HG02642 (cell line): ENCODE measurements around the gene TESMIN.

ENCODE experiments used
- ATAC-seq: cut with Tn5 transposase; IDR thresholded peaks from one replicate; pipeline ENCODE4 v1.9.1; 2021; ENCODE audit warnings: mild to moderate bottlenecking; ENCODE audit not compliant: unreplicated experiment, poor library complexity

TESMIN gene

DNA sequence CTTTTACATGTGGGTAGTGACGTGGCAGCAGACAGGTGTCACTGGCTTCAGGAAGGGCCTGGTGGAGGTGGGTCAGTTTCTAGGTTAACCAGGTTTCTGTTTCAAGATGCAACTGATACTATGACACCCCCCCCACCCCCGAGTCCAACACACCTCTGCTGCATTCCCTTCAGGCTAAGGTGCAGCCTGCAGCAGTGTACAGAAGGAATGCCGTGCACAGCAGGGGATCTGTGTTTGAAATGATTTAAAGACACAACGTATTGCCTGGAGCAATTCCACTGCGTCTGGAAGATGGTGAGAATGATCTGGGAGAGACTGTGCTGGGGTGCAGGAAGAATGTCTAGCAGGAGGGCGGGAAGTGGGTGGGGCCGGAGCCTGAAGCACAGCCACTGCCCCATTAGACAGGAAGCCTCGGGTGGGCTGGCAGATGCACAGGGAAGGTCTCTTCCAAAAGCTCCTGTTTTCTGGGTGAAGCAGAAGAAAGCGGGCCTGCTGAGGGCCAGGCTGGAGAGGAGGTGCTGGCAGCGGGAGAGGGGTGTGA lies 11.9 kb upstream of the TESMIN start:
- ATAC-seq, result no peak

DNA sequence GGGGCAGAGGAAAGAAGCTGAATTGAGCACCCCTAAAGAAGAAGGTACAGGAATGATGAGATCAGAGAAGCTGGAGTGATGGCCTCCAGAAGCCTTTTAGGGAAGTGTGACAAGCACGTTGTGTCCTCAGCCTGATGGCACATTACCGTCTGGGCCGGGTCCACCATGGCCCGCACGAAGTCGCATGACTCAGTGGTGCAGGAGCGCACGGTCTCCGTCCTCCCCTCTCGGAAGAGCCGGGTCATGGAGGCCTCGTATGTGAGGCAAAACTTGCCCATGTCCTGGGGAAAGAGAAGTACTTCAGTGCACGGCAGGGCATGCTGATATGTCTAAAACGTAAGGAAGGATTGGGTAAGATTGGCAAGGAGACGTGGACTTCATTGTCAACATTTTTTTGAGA lies 11.2 kb upstream of the TESMIN start:
- ATAC-seq, result no peak

- ATAC-seq, result no peak
Observed at GRCh38 chr11:68761801-68762200, 10.5 kb upstream of the TESMIN start.

- ATAC-seq, result no peak
Observed at GRCh38 chr11:68759991-68760390, 8.7 kb upstream of the TESMIN start.

GRCh38 chr11:68757711-68758110 lies 6.4 kb upstream of the TESMIN start:
- ATAC-seq, result no peak

DNA sequence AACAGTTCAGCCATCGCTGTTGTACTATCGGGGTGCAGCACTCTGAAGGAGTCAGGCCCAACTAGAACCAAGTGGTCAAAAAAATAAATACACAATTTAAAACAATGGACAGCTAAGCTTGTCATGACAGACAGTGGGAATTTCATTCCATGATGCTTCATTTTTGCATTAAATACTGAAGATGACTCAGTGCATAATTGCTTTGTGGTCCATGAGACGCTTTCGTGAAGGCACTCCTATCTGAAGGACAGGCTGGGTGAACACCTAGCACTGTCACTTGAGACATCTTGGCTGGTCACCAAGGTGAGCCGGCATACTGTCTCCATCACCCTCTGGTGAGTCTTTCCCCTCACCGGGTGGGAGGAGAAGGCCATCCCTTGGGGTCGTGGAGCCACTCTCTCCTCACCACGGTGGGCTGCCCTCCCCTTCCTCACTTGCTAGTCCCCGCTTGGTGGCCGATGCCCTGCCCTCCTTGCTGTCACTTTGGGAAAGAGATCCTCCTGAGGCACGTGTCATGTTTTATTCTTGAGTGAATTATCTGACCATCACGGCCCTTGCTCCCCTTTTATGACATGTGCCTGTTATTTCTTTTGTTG lies 4.9 kb upstream of the TESMIN start:
- no peak for ATAC-seq

- ATAC-seq, result no peak
Observed at GRCh38 chr11:68753300-68753699, 2.0 kb upstream of the TESMIN start.

GRCh38 chr11:68751004-68751325 lies 355 bp downstream of the TESMIN start:
- ATAC-seq, result no peak

DNA sequence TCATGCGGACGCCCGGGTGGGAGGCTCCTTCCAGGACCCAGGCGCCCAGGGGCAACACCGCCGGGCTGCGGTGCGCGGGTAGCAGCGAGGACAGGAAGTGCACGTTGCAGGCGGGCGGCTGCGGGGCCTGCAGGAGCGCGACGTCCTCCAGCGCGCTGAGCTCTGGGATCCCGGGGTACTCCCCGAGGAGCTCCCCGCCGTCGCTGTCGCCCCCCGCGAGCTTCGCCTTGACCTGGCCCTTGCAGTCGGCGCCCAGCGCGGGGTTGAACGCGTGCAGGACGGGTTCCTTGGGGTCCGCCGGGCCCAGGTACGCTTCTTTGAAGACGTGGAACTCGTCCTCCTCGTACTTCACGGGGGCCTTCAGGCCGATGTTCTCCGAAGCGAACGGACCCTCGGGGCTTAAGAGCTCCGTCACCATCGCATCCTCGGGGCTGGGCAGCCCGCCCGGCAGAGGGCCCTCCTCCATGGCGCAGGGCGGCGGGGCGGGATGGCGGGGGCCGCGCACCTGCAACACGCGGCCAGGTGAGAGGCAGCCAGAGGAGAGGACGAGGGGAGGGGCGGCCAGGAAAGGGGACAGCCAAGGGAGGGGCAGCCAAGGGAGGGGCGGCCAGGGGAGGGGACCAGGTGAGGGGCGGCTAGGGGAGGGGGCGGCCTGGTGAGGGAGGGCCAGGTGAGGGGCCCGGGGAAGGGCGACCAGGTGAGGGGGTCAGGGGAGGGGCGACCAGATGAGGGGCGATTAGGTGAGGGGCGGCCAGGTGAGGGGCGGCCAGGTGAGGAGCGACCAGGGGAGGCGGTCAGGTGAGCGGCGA lies 921 bp downstream of the TESMIN start:
- ATAC-seq, result no peak

DNA sequence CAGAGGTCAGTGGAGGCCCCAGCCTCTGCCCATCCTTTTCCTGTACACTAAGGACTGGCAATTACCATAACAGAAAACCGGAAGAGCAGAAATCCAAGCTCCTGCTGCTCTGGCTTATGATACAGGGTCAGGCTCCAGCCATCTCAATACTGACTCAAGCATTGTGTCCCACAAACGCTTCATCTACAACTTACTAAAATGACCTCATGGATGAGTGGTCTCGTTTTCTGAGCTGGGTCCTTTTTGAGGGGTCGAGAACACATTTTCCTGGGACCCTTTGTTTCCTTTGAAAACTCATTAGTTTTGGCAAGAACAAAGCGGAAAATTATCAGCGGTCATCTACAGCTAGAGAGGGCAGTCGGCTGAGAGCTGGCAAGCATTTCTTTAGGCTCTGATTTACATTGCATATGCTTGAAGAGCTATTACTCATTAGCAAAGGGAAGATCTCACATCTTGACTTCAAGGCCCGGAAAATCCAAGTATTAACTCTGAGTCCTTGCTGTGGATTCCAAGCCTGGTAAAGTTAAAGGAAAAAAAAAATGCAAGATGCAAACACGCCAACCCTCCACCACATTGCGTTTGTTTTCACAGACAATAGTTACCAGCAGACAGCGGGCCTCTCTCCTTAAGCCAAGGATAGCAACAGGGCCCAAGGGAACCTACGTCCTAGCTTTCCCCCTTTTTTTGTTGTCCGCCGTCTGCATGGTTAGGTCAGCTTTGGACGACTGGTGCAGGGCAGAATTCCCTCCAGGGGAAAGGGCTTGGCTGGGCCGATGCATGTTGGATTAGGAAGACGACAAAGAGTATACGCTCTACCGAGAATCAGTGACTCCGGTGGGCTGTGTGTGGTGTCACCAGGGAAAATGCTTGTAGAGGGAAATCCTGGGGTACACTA lies 1.8 kb downstream of the TESMIN start:
- no peak for ATAC-seq

DNA sequence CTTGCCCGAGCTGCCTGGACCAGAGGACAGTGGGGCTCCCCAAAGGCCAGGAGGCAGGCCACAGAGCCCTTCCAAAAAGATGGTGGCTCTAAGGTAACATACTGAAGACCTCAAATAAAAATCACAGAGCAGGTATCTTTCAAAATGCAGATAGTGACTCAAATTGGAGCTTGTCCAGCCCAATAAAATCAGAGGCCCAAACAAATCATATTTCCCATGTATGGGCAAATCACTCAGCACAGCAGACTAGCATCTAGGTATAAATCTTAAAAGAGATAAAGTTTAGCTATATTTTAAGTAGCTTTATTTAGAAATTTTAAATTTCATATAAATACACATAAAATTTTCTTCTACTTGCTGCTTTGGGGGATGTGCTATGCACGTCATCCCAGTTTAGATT lies 3.3 kb downstream of the TESMIN start:
- no peak for ATAC-seq

- ATAC-seq, result no peak
Observed at GRCh38 chr11:68743539-68743938, 7.8 kb downstream of the TESMIN start.

DNA sequence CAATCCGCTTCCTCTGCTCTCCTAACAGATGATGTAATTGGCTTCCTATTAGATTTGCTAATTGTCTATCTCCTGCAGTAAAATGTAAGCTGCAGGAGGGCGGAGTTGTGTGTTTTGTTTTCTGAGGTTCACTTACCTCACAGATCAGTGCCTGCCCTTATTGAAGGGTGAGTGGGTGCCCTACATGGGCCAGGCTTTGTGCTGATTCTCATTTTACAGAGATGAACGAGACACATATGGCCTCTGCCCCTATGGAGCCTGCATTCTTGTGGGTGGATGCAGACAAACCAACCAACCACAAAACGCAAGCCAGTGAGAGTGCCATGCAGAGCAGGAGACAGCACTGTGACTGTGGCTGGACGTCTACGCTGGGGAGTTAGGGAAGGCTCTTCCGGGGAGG lies 9.9 kb downstream of the TESMIN start:
- no peak for ATAC-seq

DNA sequence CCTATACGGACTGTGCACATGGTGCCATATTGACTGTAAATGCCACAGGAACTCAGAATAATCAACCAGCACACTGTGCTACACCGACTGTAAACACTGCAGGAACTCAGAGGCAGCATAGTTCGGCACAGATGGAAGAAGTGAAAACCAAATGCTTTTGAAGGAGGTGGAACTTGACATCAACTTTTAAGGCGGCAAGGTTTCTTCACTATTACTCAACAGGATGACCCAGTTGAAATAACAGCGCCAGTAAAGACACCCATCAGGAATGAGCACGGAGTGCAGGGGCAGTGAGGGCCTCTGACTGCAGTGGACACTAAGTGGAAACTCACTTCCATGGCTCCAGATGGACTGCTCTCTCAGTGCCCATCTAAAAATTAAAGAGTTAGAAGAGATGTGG lies 15.7 kb downstream of the TESMIN start:
- ATAC-seq, result no peak

DNA sequence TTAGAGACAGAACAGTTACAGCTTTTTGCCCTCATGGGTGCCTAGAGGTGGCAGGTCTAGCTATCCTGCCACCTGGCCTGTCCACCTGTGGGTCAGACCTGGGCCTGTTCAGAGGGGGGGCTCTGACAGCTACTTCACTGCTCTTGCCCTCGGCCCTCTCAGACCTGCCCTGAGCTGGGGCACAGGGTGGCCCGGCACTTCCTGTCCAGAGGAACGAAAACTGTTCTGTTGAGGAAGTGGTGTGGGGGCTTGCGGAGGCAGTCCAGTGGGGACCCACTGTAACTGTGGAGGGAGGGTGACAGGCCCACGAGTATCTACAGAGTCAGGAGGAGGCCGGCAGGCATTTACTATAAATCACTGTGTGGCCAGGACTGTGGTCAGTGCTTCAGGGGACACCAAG lies 16.2 kb downstream of the TESMIN start:
- no peak for ATAC-seq

GRCh38 chr11:68734111-68734510 lies 17.2 kb downstream of the TESMIN start:
- no peak for ATAC-seq

- no peak for ATAC-seq
Observed at GRCh38 chr11:68727783-68728182, 23.5 kb downstream of the TESMIN start.

- ATAC-seq, result no peak
Observed at GRCh38 chr11:68724293-68724692, 27.0 kb downstream of the TESMIN start.

DNA sequence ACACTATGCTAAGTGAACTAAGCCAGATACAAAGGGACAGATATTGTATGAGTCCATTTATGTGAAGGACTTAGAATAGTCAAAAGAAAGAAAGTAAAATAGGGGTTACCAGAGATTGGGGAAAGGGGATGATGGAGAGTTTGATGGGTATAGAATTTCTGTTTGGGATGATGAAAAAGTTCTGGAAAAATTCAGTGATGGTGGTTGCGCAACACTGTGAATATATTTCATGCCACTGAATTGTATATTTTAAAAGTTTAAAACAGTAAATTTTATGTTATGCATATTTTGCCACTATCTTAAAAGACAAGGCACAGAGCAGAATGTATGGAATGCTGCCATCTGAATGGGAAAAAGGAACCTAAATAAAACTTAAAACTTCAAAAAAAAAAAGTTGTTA lies 29.2 kb downstream of the TESMIN start:
- ATAC-seq, result no peak

GRCh38 chr11:68721075-68721474 lies 30.2 kb downstream of the TESMIN start:
- ATAC-seq, result no peak
